ENCODE data around the gene FCGBP. TPM values are rescaled to one million over a fixed set of nuclear protein-coding genes. Genes with fewer than 3 reads are reported as not detected.

Gene FCGBP
- 0.04 and 0.09 TPM in 2 replicates for polyA plus RNA-seq (2011; rRNA removed)
- polyA minus RNA-seq (2011; rRNA and poly(A)+ RNA removed) = 0.09 and 1.1 TPM in 2 replicates

DNA sequence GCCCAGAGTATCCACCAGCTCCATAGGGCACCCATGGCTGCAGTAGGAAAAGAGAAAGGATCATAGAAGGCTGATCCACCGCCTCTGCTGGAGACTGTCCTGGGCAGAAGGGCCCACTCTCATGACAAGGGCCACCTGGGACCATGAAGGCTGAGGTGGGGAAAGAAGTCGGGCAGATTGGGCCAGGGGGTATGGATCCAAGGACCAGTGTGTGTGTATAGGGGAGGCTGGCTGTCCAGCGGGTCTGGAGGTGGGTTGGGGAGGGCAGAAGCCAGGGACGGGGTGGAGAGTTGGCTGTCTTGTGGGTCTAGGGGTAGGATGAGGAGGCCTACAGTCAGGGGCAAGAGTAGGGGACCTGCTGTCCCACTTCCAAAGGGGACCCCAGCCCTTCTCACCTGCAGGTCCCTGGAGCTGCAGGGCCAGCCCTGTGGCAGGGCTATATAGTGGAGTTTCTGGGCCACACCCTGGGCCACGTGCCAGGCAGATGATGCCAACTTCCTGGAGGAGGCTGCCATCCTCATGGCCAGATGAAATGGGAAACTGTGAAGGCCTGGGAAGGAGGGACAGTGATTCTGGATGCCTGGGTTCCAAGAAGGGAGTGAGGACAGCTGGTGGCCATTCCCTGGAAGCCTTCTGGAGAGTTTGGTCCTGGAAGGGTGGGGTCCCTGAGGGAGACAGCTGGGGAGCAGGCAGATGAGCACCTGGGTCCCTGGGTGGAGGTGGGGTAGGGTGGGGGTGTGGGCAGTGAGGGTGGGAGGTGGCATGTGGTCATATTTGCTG lies at the start of gene FCGBP:
Gene FCGBP, minus strand, starts transcription at position 51 of the 780 bp plus-strand sequence.
- CTCF ChIA-PET = no interaction called here
- TF ChIP-seq, protein P1, sequence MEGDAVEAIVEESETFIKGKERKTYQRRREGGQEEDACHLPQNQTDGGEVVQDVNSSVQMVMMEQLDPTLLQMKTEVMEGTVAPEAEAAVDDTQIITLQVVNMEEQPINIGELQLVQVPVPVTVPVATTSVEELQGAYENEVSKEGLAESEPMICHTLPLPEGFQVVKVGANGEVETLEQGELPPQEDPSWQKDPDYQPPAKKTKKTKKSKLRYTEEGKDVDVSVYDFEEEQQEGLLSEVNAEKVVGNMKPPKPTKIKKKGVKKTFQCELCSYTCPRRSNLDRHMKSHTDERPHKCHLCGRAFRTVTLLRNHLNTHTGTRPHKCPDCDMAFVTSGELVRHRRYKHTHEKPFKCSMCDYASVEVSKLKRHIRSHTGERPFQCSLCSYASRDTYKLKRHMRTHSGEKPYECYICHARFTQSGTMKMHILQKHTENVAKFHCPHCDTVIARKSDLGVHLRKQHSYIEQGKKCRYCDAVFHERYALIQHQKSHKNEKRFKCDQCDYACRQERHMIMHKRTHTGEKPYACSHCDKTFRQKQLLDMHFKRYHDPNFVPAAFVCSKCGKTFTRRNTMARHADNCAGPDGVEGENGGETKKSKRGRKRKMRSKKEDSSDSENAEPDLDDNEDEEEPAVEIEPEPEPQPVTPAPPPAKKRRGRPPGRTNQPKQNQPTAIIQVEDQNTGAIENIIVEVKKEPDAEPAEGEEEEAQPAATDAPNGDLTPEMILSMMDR (IDR thresholded peaks at IDR 0.05; ENCODE audit: low read depth, low read length) = no peak
- H3K27ac ChIP-seq (ENCODE audit: low read depth, low read length) = no peak within 1 kb of the TSS
- DNase-seq (ENCODE audit: low read depth, low spot score) = no peak
- no peaks in the 10 kb centered on the region for H3K27me3 ChIP-seq (ENCODE audit: control insufficient read depth, insufficient read depth, low read length)
- no peaks in the 10 kb centered on the region for H3K9me3 ChIP-seq (ENCODE audit: control insufficient read depth, insufficient read depth, low read length)
- no peak within 1 kb of the TSS for H3K4me3 ChIP-seq (ENCODE audit: low read depth, low read length)
- POLR2A ChIA-PET = no interaction called here

DNA sequence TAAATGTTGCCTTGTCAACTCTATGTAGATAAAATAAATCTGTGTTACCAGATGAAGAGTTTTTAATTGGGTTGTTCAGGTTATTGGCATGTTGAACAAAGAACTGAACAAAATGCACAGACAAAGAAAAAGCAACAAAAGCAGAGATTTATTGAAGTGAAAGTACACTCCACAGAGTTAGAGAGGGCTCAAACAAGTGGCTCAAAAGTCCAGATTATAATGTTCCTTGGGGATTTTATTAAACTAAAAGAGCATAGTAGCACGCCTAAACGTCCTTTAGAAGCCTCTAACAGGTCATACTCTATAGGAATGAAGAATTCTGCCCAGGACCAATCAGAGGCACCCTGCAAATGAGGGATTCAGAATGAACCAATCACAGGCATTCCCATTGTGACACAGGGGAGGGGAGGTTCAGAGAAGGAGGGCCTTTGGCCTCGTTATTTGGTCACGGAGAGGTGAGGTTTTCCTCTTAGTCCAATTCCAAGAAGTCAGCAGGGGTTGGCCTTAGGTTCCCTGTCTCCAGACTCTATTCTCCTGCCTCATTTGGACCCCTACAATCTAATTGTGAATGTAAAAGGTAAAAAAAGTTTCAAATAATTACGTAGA lies 49.4 kb upstream of the FCGBP start:
- Histone ChIP-seq H3K27me3 (ENCODE audit: control insufficient read depth, insufficient read depth, low read length) (no peaks in the 10 kb centered on the region), H3K4me3 (ENCODE audit: low read depth, low read length) (no peak overlapping the region), H3K27ac (ENCODE audit: low read depth, low read length) (no peak overlapping the region), H3K9me3 (ENCODE audit: control insufficient read depth, insufficient read depth, low read length) (peaks cover 9% of the 10 kb centered on the region; the same call in 1 of the 2 replicates)
- DNase-seq (ENCODE audit: low read depth, low spot score) = no peak
- CTCF ChIA-PET = interaction anchor here (0.5 to 1.0 kb wide), 3 partner anchors 14 to 618 kb away, joined by 3 read pairs; no protein-coding TSS in a partner anchor
- POLR2A ChIA-PET = no interaction called here
- TF ChIP-seq, protein P1 (IDR thresholded peaks at IDR 0.05; ENCODE audit: low read depth, low read length) = no peak

DNA sequence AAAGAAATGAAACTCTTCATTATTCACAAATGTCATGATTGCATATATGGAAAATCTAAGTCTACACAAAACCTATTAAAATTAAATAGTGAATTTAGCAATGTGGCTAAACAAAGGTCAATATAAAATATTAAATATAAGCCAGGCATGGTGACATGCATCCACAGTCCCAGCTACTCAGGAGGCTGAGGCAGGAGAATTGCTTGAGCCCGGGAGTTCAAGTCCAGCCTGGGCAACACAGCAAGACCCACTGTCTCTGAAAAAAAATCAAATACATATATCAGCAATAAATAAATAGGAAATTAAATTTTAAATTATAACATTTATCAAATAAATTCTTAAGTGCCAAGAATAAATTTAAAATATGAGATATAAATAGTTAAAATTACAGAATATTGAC lies 48.4 kb upstream of the FCGBP start:
- no peak for DNase-seq (ENCODE audit: low read depth, low spot score)
- Histone ChIP-seq H3K27me3 (ENCODE audit: control insufficient read depth, insufficient read depth, low read length) (no peaks in the 10 kb centered on the region), H3K9me3 (ENCODE audit: control insufficient read depth, insufficient read depth, low read length) (peaks cover 7% of the 10 kb centered on the region; the same call in 1 of the 2 replicates), H3K27ac (ENCODE audit: low read depth, low read length) (no peak overlapping the region), H3K4me3 (ENCODE audit: low read depth, low read length) (no peak overlapping the region)
- ChIA-PET CTCF (interaction anchor here (1.0 kb wide), 1 partner anchor 13 kb away, joined by 3 read pairs; no protein-coding TSS in a partner anchor), POLR2A (no interaction called here)
- TF ChIP-seq, protein P1 (IDR thresholded peaks at IDR 0.05; ENCODE audit: low read depth, low read length) = no peak

DNA sequence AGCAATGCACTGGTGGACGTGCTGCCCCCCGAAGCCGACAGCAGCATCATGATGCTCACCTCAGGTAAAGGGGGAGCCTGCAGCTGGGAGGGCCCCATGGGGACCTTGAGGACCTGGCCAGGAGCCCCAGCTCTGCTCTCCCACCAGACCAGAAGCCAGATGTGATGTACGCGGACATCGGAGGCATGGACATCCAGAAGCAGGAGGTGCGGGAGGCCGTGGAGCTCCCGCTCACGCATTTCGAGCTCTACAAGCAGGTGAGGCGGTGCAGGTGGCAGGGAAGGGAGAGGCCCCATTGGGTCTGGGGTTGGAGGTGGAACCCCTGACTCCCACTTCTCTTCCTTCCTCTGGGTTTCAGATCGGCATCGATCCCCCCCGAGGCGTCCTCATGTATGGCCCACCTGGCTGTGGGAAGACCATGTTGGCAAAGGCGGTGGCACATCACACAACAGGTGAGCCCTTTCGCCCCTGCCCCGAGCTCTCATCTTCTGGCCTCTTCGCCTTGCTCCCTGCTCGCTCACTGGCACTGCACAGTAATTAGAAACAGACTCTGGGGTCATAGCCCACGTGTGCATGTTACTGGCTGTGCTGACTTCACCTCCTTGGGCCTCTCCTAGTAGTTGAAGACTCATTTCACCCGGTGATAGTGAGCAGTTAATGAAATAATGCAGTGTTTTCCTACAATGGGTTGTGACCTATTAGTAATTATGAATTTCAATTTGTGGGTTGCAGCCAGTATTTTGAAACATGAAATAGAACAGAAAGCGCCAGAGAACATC lies 40.1 kb upstream of the FCGBP start:
- Histone ChIP-seq H3K9me3 (ENCODE audit: control insufficient read depth, insufficient read depth, low read length) (no peaks in the 10 kb centered on the region; the same call in none of the 2 replicates), H3K27me3 (ENCODE audit: control insufficient read depth, insufficient read depth, low read length) (no peaks in the 10 kb centered on the region), H3K4me3 (ENCODE audit: low read depth, low read length) (no peak overlapping the region), H3K27ac (ENCODE audit: low read depth, low read length) (no peak overlapping the region)
- ChIA-PET CTCF (no interaction called here), POLR2A (no interaction called here)
- TF ChIP-seq, protein P1 (IDR thresholded peaks at IDR 0.05; ENCODE audit: low read depth, low read length) = no peak
- no peak for DNase-seq (ENCODE audit: low read depth, low spot score)

All from AG04450 (cell line).